HTR-8/SVneo (cell line): ENCODE results near the gene QRFP.
"Not testable (repeated sequence)": the region's sequence is repeated elsewhere in the genome, so short reads cannot be mapped to it uniquely, and the experiment has no call there.

Experiments
- DNase-seq: peaks from one replicate; pipeline ENCODE4 v3.0.0; 2011; ENCODE audit warnings: low spot score, mixed read lengths; ENCODE audit not compliant: insufficient read length
- FAIRE-seq: peaks from 2 replicates; lab custom pipeline; 2011; peaks lifted over from hg19 to GRCh38; lab: Jason Lieb, UNC

Gene QRFP

DNA sequence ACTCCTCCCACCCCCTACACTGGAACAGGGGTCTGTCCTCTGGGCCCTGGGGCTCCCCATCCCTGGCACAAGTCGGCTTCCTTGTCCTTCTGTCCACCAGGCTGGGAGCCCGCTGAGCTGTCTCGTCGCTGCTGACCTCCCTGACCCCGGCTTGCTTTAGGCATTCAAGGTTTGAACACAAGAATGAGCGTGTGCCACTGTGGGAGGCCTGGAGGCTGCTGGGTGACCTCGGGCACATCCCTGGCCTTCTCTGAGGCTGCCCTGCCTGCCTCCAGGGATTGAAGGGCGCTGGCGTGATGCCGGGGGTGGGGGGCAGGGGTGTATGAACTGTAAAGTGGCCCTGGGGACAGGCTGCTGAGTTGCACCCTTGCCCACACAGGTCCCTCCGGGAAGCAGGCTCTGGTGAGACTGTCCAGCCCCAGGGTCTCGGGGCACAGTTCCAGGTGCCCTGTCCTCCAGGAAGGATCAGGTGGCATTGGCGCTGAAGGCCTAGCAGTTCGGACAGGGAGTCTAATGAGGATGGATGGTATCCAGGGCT, 24.2 kb upstream of the QRFP start:
- DNase-seq (no peak), FAIRE-seq (no peak)

DNA sequence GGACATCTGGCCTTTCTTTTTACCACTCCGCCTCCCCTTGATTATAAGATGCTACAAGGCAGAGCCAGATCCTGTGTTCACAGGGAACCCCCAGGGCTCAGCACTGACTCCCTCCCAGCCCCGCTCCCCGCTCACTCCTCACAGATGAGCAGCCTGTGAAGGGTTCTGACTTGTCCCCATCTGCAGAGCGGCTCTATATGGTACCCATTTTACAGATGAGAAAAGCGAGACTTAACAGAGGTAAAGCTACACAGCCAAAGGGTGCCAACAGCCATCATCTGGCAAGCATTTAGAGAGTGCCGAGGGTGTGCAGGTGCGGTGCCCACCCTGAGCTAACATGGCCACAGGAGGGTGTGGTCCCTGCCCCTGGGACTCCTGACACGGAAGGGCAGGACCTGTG, 23.6 kb upstream of the QRFP start:
- FAIRE-seq (no peak), DNase-seq (no peak)

GRCh38 chr9:130919559-130920145, 23.0 kb upstream of the QRFP start:
- FAIRE-seq (no peak), DNase-seq (no peak)

GRCh38 chr9:130918826-130919558, 22.4 kb upstream of the QRFP start:
- DNase-seq (no peak), FAIRE-seq (no peak)

GRCh38 chr9:130918101-130918825, 21.7 kb upstream of the QRFP start:
- FAIRE-seq (no peak), DNase-seq (no peak)

GRCh38 chr9:130917168-130917960, 20.8 kb upstream of the QRFP start:
- FAIRE-seq (no peak), DNase-seq (no peak)

- no peak for DNase-seq
- no peak for FAIRE-seq
These were observed 18.5 kb upstream of the QRFP start for GRCh38 chr9:130915096-130915447.

GRCh38 chr9:130914417-130915095, 17.9 kb upstream of the QRFP start:
- FAIRE-seq = no peak
- no peak for DNase-seq

DNA sequence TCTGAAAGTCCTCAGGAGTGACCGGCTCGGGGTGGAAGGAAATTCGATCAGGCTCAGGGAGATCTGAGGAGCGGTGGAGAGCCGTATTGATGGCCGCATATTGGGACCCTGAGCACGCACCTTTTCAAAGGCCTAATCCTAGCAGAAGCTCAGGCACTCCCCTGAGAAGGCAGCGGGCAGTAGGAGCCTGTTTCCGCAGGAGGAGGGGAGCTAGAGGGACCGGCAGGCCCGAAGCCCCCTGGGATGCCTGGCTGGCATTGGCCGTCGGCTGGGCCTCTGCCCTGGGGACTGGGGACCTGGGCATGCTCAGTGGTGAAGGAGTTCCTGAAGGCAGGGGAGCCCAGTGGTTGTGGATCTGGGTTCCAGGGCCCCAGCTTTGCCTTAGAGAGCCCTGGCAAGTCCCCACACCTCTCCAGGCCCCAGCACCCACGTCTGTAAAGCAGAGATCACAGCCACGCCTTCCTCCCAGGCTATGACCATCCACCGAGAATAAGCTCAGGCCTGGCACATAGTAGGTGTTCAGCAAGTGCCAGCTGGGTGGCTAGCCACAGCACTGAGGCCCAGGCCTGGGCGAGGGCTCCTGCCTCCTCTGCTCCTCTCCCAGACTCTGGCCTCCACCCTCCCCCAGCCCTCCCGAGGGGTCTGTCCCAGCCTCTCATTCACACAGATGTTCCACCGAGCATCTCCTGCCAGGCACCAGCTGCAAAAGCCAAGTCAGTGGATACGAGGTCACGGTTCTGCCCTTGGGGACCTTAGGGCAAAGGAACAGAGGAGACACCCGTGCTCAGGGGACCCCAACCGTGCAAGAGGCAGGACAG, 17.2 kb upstream of the QRFP start:
- DNase-seq = no peak
- FAIRE-seq = no peak

GRCh38 chr9:130912932-130913598, 16.5 kb upstream of the QRFP start:
- DNase-seq (peak; percentile 77), FAIRE-seq (no peak)

- no peak for DNase-seq
- FAIRE-seq = no peak
These were observed 14.8 kb upstream of the QRFP start for GRCh38 chr9:130911254-130912049.

- FAIRE-seq, DNase-seq: not testable (repeated sequence)
These were observed 14.1 kb upstream of the QRFP start for GRCh38 chr9:130910670-130911069.

- FAIRE-seq, DNase-seq: not testable (repeated sequence)
These were observed 13.4 kb upstream of the QRFP start for GRCh38 chr9:130910041-130910440.

GRCh38 chr9:130908878-130909355, 12.3 kb upstream of the QRFP start:
- no peak for DNase-seq
- FAIRE-seq = no peak

- no peak for FAIRE-seq
- DNase-seq = no peak
These were observed 11.7 kb upstream of the QRFP start for GRCh38 chr9:130908146-130908877.

- DNase-seq = no peak
- no peak for FAIRE-seq
These were observed 10.3 kb upstream of the QRFP start for GRCh38 chr9:130906735-130907416.
